Activated naive CD8-positive, alpha-beta T cell treated with anti-CD3 and anti-CD28 coated beads, Interleukin-2, amount 50 U/mL, for 16 hours (primary cell): ENCODE data around the gene ANOS1.

Source experiments
- DNase-seq: peaks from one replicate; pipeline ENCODE4 v3.0.0-alpha.2; 2020; ENCODE audit warnings: low read depth, low spot score

Gene ANOS1

GRCh38 chrX:8720136-8720535 is 11.8 kb downstream of the ANOS1 start:
- no peak for DNase-seq

GRCh38 chrX:8717354-8717753 is 14.6 kb downstream of the ANOS1 start:
- no peak for DNase-seq

GRCh38 chrX:8714164-8714563 is 17.8 kb downstream of the ANOS1 start:
- no peak for DNase-seq

GRCh38 chrX:8711401-8711800 is 20.5 kb downstream of the ANOS1 start:
- no peak for DNase-seq

GRCh38 chrX:8704184-8704583 is 27.8 kb downstream of the ANOS1 start:
- no peak for DNase-seq

GRCh38 chrX:8692871-8693270 is 39.1 kb downstream of the ANOS1 start:
- no peak for DNase-seq

- no peak for DNase-seq
Observed at GRCh38 chrX:8689473-8689872, 42.5 kb downstream of the ANOS1 start.

- no peak for DNase-seq
Observed at GRCh38 chrX:8688776-8689175, 43.2 kb downstream of the ANOS1 start.

GRCh38 chrX:8684201-8684965 is 47.6 kb downstream of the ANOS1 start:
- no peak for DNase-seq

- DNase-seq: no peak
Observed at GRCh38 chrX:8683687-8684086, 48.2 kb downstream of the ANOS1 start.

GRCh38 chrX:8679550-8679949 is 52.4 kb downstream of the ANOS1 start:
- DNase-seq: no peak

GRCh38 chrX:8675006-8675630 is 56.8 kb downstream of the ANOS1 start:
- DNase-seq: no peak

- DNase-seq: no peak
Observed at GRCh38 chrX:8673201-8673600, 58.7 kb downstream of the ANOS1 start.

GRCh38 chrX:8672176-8672575 is 59.8 kb downstream of the ANOS1 start:
- DNase-seq: no peak

GRCh38 chrX:8668813-8669212 is 63.1 kb downstream of the ANOS1 start:
- no peak for DNase-seq

- no peak for DNase-seq
Observed at GRCh38 chrX:8663325-8663724, 68.6 kb downstream of the ANOS1 start.

- DNase-seq: no peak
Observed at GRCh38 chrX:8657883-8658282, 74.1 kb downstream of the ANOS1 start.

- DNase-seq: no peak
Observed at GRCh38 chrX:8653956-8654355, 78.0 kb downstream of the ANOS1 start.

GRCh38 chrX:8649969-8650368 is 82.0 kb downstream of the ANOS1 start:
- DNase-seq: no peak

- no peak for DNase-seq
Observed at GRCh38 chrX:8647176-8647575, 84.8 kb downstream of the ANOS1 start.

GRCh38 chrX:8639949-8640475 is 91.9 kb downstream of the ANOS1 start:
- DNase-seq: no peak

- DNase-seq: no peak
Observed at GRCh38 chrX:8636497-8636896, 95.4 kb downstream of the ANOS1 start.

- no peak for DNase-seq
Observed at GRCh38 chrX:8635812-8636211, 96.1 kb downstream of the ANOS1 start.
